LoVo (cell line): ENCODE results near the gene CD40LG.

ENCODE experiments used
- DNase-seq: peaks from one replicate; pipeline ENCODE4 v3.0.0-alpha.2; 2016; ENCODE audit warnings: low spot score

Gene CD40LG

DNA sequence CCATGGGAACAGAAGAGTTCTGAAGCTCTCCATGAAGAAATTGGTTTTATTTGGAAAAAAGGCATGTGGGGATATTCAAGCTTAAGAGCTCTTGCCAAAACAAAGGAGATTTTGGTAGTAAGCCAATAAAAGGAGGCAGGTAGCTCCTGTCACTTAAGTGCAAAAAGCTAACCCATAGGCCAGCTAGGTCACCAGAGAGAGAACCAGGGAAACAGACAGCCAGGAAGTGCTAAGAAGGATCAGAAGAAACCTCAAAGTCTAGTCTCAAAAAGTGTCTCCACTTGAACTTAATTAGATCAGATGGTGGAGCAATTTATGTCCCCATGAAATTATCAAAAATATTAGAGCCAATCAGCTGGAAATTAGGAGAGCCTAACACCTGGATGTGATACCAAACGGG is 49.2 kb downstream of the CD40LG start:
- no peak for DNase-seq

DNA sequence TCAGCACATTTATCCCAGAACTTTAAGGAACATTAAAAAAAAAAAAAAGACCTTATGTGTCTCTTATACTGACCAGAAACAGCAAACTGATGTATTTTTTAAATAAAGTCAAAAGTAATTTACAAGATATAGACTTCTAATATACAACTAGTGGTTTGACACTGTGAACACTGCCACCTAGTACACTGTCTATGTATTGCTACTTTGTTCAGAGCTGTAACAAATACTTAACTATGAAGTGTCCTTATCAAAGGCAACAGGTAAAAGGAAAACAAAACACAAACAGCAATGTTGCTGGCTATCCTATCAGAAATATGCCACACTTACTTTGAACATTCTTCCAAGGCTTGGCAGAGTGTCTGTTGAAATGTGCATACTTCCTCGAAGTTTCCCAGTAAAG is 60.4 kb downstream of the CD40LG start:
- no peak for DNase-seq
